Loucy (cell line): ENCODE results near the gene BLTP3A.

Experiments
- EZH2phosphoT487 ChIP-seq: fragments of 200-600 bp; IDR thresholded peaks from 2 replicates; pipeline ENCODE4 v1.6.1; 2018; ENCODE audit warnings: antibody characterized with exemption, mild to moderate bottlenecking, moderate library complexity, borderline replicate concordance
- TF ChIP-seq, protein P1 (sequence below): fragments of 200-600 bp; sonication (generic); conservative IDR thresholded peaks from 2 replicates; pipeline ENCODE4 v1.5.1; 2014; ENCODE audit warnings: mild to moderate bottlenecking, antibody characterized with exemption, low read length

DNA sequence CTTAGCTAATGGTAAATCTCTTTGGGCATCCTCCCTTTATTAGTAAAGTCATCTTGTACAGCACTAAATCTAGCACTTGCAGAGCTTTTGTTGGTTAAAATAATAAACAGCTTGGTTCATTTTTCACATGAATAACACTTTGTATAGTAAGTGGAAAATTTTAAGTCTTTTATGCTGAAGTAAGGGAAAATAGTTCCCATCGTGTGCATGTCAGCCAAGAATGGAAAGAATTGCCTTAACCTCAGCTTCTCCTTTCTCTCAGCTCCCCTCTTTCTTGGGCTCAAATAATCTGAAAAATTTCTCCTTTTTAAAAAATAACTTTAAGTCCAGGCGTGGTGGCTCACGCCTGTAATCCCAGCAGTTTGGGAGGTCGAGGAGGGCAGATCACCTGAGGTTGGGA is 18.0 kb upstream of the BLTP3A start:
- no peak for TF ChIP-seq EZH2phosphoT487
- TF ChIP-seq, protein P1, sequence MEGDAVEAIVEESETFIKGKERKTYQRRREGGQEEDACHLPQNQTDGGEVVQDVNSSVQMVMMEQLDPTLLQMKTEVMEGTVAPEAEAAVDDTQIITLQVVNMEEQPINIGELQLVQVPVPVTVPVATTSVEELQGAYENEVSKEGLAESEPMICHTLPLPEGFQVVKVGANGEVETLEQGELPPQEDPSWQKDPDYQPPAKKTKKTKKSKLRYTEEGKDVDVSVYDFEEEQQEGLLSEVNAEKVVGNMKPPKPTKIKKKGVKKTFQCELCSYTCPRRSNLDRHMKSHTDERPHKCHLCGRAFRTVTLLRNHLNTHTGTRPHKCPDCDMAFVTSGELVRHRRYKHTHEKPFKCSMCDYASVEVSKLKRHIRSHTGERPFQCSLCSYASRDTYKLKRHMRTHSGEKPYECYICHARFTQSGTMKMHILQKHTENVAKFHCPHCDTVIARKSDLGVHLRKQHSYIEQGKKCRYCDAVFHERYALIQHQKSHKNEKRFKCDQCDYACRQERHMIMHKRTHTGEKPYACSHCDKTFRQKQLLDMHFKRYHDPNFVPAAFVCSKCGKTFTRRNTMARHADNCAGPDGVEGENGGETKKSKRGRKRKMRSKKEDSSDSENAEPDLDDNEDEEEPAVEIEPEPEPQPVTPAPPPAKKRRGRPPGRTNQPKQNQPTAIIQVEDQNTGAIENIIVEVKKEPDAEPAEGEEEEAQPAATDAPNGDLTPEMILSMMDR: no peak
